ENCODE measurements around the gene EDAR.

The EDAR gene

DNA sequence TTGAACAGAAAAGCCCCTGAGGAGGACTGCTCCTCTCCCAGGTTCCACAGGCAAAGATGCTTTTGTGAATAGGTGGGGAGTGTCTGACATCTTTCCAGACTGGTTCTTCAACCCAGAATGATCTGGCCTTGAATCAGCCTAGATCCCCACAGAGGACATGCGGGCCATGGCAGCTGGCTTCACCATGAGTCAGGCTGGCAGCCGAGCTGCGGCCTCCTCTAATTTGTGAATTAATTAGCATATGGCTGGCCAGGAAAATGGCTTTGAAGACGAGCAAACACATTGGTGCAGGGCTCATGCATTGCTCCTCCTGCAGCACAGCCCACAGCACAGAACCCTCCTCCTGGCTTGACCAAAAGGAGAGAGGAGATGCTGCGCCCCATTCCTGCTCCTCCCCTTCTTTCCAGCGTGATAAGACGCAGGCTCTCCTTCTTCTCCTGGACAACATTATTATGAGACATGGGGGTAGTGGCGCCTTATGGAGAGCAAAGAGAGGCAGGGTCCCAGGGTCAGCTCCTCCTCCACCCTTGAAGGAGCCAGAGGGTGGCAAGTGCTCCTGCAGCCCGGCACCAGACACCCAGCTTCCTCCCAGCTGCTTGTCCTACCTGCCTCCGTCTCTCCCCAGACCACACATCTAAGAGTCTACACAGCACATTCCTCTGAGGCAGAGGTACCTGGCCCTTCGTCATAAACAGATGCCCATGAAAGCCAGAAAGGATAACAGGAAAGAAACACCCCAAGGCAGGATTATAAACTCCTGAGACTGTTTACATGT, 66.7 kb downstream of the EDAR start:
- DNase-seq = no peak

GRCh38 chr2:108921096-108922030, 67.7 kb downstream of the EDAR start:
- no peak for DNase-seq

DNA sequence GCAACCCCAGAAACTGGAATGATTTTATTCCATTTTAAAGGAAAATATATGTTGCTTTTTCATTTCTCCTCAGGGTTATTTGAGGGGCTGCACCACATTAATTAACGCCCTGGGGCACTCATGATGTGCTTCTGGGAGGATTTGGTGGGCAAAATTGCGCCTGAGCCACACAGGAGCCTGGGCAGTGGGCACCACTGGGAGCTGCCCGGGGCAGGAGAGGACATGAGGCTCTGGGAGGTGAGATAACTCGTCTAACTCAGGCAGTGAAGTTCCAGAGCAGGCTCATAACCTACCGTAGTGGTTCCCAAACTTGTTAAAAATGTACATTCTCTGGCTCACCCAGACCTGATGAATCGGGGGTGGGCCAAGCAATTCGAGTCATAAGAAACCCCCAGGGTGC, 68.3 kb downstream of the EDAR start:
- no peak for DNase-seq

- no peak for DNase-seq
Measured at GRCh38 chr2:108919571-108920373, 69.2 kb downstream of the EDAR start.

DNA sequence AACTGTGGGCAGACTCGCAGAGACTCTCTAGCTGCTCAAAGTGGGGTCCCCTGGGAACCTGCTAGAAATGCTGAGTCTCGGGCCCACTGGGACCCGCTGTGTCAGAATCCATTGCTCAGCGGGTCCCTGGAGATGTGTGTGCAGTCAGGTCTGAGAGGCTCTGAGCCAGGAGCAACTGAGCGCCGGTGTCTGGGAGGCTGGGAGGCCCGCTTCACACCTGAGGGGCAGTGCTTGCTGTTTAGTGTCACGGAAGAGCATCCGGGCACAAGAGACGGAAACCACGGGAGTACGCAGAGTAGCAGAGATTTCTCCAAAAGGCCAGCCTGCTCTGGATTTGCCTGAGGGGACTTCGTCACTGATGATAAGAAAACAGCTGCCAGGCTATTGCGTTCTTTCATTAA, 70.1 kb downstream of the EDAR start:
- no peak for DNase-seq

DNA sequence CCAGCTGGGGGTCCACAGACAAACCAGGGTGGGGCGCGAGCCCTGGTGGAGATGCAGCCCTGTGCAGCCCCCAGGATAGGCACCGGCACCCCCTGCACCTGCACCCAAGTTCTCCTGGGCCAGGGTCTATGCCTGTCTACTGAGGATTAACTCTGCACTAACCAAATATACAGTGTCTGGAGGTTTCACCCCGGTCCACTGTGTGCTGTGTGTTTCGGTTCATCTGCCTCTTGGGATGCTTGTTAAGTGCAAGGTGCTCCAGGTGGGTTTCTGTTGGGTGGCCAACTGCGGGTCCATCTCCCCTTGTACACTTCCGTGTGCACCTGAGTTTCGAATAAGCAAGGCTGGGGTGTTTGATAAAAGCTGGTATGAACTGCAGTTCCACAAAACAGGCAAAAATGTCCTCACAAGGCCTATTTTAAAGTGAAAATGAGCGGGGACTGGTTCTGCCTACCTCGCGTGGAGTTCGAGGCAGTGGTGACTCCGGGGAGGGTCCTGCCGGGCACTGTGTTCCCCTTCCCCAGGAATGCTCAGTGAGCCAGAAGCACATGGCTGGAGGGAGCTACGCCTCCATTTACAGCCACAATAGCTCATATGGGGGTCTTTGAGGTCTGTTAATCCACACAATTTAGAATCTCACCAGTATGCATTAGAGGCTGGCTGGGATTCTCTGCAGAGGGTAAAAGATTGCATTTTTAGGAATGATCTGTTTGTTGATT, 70.7 kb downstream of the EDAR start:
- no peak for DNase-seq

DNA sequence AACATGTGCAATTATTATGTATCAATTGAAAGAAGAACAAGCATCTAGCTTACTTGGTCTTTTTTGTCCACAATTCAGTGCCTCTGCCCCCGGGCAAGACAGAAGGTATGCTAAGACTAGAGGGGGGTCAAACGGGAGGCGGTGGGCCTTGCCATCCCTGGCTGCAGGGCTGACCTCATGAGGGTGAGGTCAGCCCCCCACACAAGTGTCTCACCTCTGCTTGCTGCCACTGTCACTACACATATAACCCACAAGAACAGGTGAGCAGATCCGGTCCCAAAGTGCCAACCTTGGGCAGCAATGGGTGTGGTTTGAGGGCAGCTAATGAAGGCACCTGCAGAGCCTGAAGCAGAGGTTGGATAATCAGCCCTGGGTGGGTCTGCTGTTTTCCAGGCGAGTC, 71.5 kb downstream of the EDAR start:
- DNase-seq = no peak

DNA sequence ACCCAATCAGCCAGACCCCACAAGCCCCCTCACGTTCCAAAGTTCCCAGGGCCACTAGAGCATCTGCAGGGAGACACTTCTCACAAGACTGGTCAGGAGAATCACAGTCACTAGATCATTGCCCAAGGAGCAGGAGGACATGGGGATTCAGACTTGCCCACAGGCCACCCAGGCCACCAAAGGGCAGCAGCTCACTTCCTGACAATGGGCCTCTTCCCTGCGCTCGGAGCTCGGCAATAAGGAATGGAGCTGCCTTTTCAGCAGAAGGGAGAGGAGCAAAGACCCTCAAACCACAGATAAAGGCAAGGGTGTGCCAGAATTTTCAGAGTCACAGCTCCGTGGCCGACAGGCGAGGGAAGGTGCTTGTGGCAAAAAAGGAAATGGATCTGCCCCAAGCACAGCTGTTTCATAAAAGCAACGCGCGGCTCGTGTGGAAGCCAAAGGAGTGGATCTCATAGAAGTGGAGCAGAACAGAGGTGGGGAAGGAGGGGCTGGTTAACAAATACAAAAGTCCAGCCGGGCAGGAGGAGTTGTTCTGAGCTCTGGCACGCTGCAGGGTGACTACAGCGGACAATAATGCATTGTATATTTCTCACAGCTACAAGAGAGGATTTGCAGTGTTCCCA, 72.1 kb downstream of the EDAR start:
- DNase-seq = no peak

GRCh38 chr2:108916122-108916795, 72.8 kb downstream of the EDAR start:
- no peak for DNase-seq

- no peak for DNase-seq
Measured at GRCh38 chr2:108912629-108912902, 76.5 kb downstream of the EDAR start.

DNA sequence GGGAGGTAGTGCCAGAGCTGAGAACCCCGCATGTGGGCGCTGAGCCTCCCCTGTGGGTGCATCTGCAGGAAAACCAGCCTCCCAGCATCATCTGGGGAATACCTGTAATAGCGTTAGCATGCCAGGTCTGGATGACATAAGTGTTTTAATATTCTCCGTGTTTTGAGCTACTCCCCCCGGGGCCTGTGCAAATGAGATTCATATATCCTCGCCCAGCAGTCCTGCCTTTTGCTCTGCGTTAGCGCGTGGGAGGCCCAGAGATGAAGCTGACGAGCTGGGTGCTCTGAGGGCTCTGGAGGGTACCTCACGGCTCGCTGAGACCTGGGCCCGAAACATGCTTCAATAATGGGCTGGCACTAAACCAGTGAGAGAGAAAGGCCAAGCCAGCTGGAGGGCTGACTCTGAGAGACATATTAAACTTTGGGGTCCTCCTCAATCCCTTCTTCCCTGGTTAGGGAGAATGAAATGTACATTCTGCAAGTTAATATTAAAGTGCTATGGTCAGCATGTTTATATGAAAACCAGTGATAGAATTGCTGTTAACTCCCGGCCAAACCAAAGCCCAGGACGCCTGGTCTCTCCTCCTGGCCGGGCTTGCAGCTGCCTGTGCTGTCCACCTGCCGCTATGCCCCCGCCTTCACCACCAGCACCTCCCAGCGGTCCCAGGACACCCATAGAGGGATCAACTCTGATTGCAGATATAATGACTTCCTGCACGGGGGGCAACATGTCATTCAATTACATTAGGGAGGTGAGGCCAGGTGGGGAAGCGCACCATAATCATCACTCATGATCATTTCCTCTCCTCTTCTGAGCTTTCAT, 77.0 kb downstream of the EDAR start:
- no peak for DNase-seq

DNA sequence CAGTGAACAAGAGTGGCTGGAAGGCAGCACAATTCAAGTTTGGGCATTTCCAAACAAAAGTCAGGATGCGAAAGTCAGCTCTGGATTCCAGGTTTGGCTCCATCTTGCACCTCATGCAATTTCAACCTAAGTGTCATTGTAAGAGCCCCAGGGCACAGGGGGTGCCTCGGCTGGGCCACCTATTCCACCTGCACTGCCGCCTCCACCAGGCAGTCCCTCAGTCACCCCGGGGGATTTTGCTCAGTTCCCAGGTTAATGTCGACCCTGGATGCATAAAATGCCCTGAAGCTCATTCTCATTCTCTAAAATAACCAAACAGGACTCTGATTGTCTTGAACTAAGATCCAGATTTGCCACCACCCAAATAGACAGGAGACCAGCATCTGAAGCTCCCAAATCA, 77.6 kb downstream of the EDAR start:
- no peak for DNase-seq

- DNase-seq = no peak
Measured at GRCh38 chr2:108910541-108911396, 78.3 kb downstream of the EDAR start.

- no peak for DNase-seq
Measured at GRCh38 chr2:108910011-108910431, 79.0 kb downstream of the EDAR start.

GRCh38 chr2:108909275-108909823, 79.7 kb downstream of the EDAR start:
- DNase-seq = no peak

- DNase-seq = no peak
Measured at GRCh38 chr2:108908713-108909070, 80.3 kb downstream of the EDAR start.

- DNase-seq = no peak
Measured at GRCh38 chr2:108907822-108908712, 81.0 kb downstream of the EDAR start.

DNA sequence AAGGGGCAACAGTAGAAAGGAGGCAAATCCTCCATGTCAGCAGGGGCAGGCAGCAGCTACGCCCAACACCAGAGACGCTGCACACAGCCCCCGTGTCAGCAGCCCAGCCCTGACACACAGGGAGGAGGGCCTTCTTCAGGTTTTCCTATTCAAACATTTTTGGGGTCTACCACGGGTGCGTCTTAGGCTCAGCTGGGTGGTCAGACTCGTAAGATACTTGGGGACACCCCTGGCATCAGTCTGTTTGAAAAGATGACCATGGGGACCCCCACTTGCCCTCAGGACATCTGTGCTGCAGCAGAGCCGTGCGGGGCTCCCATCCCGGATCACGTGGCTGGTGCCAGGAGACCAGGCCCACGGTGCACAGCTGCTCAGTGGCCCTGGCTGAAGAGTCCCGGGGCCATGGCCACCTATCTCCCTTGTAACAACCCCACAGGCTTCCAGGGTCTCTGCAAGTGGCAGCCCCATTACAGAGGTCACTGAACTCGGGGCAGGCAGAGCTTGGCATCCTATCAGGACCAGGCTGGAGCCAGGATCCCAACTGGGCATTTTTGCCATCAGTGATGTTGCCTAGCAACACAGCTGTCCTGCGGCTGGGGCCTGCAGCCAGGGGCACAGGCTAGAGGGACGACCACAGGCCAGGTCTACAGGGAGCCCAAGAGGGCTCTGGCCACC, 82.5 kb downstream of the EDAR start:
- DNase-seq = no peak
